Caco-2 (cell line): ENCODE results near the gene ITPRIPL2. TPM values are rescaled to one million over a fixed set of nuclear protein-coding genes. Genes with fewer than 3 reads are reported as not detected.

Experiments used
- BruUV-seq: library from RNA; stranded (reverse); fragments of 400-500 nt; replicated peaks from 2 replicates; lab custom pipeline; 2021; lab: Mats Ljungman, UMichigan
- CTCF ChIA-PET: fragments of 300-600 bp; sonication (Branson Sonifier 250); formaldehyde crosslinking; loops from one replicate; lab custom pipeline; 2022; ENCODE audit warnings: antibody characterized with exemption; lab: Charles Lee
- POLR2A ChIA-PET: fragments of 300-600 bp; sonication (Branson Sonifier 250); formaldehyde crosslinking; loops from one replicate; lab custom pipeline; 2022; ENCODE audit warnings: antibody characterized with exemption; lab: Charles Lee
- DNase-seq, 2 experiments: peaks; one replicate each; pipeline versions ENCODE4 v3.0.0 to v3.0.0-alpha.2; 2020 to 2022
- H3K27me3 ChIP-seq: replicated peaks from 2 replicates; pipeline ENCODE4 v1.6.0; 2011; ENCODE audit warnings: low read length; ENCODE audit not compliant: control insufficient read depth, insufficient read depth
- H3K36me3 ChIP-seq: 2 replicates; pipeline ENCODE4 v1.5.1; 2011; ENCODE audit warnings: low read length; ENCODE audit not compliant: control insufficient read depth, insufficient read depth
- H3K4me1 ChIP-seq: fragments of 250-450 bp; sonication (Bioruptor Pico); 2 replicates; pipeline ENCODE4 v1.5.1; 2020; ENCODE audit warnings: mild to moderate bottlenecking
- H3K4me3 ChIP-seq: 2 replicates; pipeline ENCODE4 v1.5.1; 2011; ENCODE audit warnings: low read depth, mild to moderate bottlenecking, control low read depth, low read length
- H3K9me3 ChIP-seq: fragments of 250-450 bp; sonication (Bioruptor Pico); 2 replicates; pipeline ENCODE4 v1.5.1; 2020; ENCODE audit warnings: mild to moderate bottlenecking, moderate library complexity
- H3K27ac Mint-ChIP-seq: one replicate; pipeline ENCODE4 v1.8.0; 2022; ENCODE audit warnings: mixed read lengths; ENCODE audit not compliant: unreplicated experiment
- H3K27me3 Mint-ChIP-seq: one replicate; pipeline ENCODE4 v1.8.0; 2022; ENCODE audit warnings: mixed read lengths; ENCODE audit not compliant: insufficient read depth, unreplicated experiment
- H3K36me3 Mint-ChIP-seq: one replicate; pipeline ENCODE4 v1.8.0; 2022; ENCODE audit warnings: mild to moderate bottlenecking, mixed read lengths; ENCODE audit not compliant: insufficient read depth, unreplicated experiment
- H3K4me1 Mint-ChIP-seq: one replicate; pipeline ENCODE4 v1.8.0; 2022; ENCODE audit warnings: low read depth, mixed read lengths; ENCODE audit not compliant: unreplicated experiment
- H3K4me3 Mint-ChIP-seq: one replicate; pipeline ENCODE4 v1.8.0; 2022; ENCODE audit warnings: mild to moderate bottlenecking, moderate library complexity, mixed read lengths; ENCODE audit not compliant: unreplicated experiment
- H3K9me3 Mint-ChIP-seq: one replicate; pipeline ENCODE4 v1.8.0; 2022; ENCODE audit warnings: mixed read lengths; ENCODE audit not compliant: unreplicated experiment
- CTCF ChIP-seq, 2 experiments: fragments of 200-600 bp in 1 of 2; IDR thresholded peaks; 1 replicate in 1 of 2; 2 replicates in 1 of 2; pipeline versions ENCODE4 v1.5.1 to v1.8.0; 2011 to 2022; ENCODE audit warnings: antibody characterized with exemption in 1 of 2, control low read depth in 1 of 2, inconsistent platforms in 1 of 2, low read depth in 1 of 2, low read length in 1 of 2, mild to moderate bottlenecking in 1 of 2, moderate library complexity in 1 of 2; ENCODE audit not compliant: insufficient read depth in 1 of 2, severe bottlenecking in 1 of 2, unreplicated experiment in 1 of 2
- intact Hi-C: fragments of 100-400 bp; cut with micrococcal nuclease; formaldehyde crosslinking; loops from one replicate; pipeline ENCODE4 v1.10.0; 2022; ENCODE audit not compliant: unreplicated experiment
- total RNA-seq: library from RNA; stranded (reverse); gene quantifications from 2 replicates; pipeline ENCODE4 v1.2.3, GENCODE V29; 2022

Gene ITPRIPL2
- total RNA-seq, 1 experiment from 2014 or later = 24.5 TPM

- POLR2A ChIA-PET = no interaction called here
- no peak for DNase-seq
- H3K4me3 Mint-ChIP-seq = no peak overlapping the region
- H3K4me1 Mint-ChIP-seq = peaks cover 11% of the 10 kb centered on the region
- Histone ChIP-seq H3K27me3 (no peaks in the 10 kb centered on the region), H3K36me3 (no peaks in the 10 kb centered on the region), H3K4me3 (no peak overlapping the region), H3K9me3 (no peaks in the 10 kb centered on the region), H3K4me1 (peaks cover 16% of the 10 kb centered on the region)
- TF ChIP-seq CTCF (IDR thresholded peaks at IDR 0.05; ENCODE audit: insufficient read depth in 1 of 2, low read depth in 1 of 2, low read length in 1 of 2, severe bottlenecking in 1 of 2, unreplicated experiment in 1 of 2) = no peak
- H3K27ac Mint-ChIP-seq = no peak overlapping the region
- CTCF ChIA-PET = no interaction called here
- H3K36me3 Mint-ChIP-seq = no peaks in the 10 kb centered on the region
- H3K27me3 Mint-ChIP-seq = no peaks in the 10 kb centered on the region
- no TSS peak for BruUV-seq
- intact Hi-C loops = loop anchor here (2.0 kb wide), 1 partner anchor 25 kb away; no protein-coding TSS in a partner anchor
- H3K9me3 Mint-ChIP-seq = no peaks in the 10 kb centered on the region
Observed at GRCh38 chr16:19139436-19140091, 25.8 kb downstream of the ITPRIPL2 start.

- no TSS peak for BruUV-seq
- no peak for TF ChIP-seq CTCF (IDR thresholded peaks at IDR 0.05; ENCODE audit: insufficient read depth in 1 of 2, low read depth in 1 of 2, low read length in 1 of 2, severe bottlenecking in 1 of 2, unreplicated experiment in 1 of 2)
- Histone ChIP-seq H3K9me3 (no peaks in the 10 kb centered on the region), H3K36me3 (no peaks in the 10 kb centered on the region), H3K4me1 (peaks cover 14% of the 10 kb centered on the region), H3K27me3 (no peaks in the 10 kb centered on the region), H3K4me3 (no peak overlapping the region)
- intact Hi-C loops = no loop called here
- no peak for DNase-seq
- peaks cover 11% of the 10 kb centered on the region for H3K4me1 Mint-ChIP-seq
- H3K27me3 Mint-ChIP-seq = peaks cover 3% of the 10 kb centered on the region
- CTCF ChIA-PET = no interaction called here
- no peaks in the 10 kb centered on the region for H3K9me3 Mint-ChIP-seq
- no peak overlapping the region for H3K4me3 Mint-ChIP-seq
- POLR2A ChIA-PET = no interaction called here
- no peak overlapping the region for H3K27ac Mint-ChIP-seq
- no peaks in the 10 kb centered on the region for H3K36me3 Mint-ChIP-seq
Observed at GRCh38 chr16:19140396-19140795, 26.6 kb downstream of the ITPRIPL2 start.

- no peaks in the 10 kb centered on the region; the same call in 1 of the 2 replicates for H3K9me3 ChIP-seq
- no peaks in the 10 kb centered on the region for H3K36me3 ChIP-seq
- TF ChIP-seq CTCF (IDR thresholded peaks at IDR 0.05; ENCODE audit: insufficient read depth in 1 of 2, low read depth in 1 of 2, low read length in 1 of 2, severe bottlenecking in 1 of 2, unreplicated experiment in 1 of 2) = no peak
- no TSS peak for BruUV-seq
- Mint-ChIP-seq H3K4me1 (no peaks in the 10 kb centered on the region), H3K36me3 (no peaks in the 10 kb centered on the region), H3K27ac (no peak overlapping the region), H3K9me3 (peaks cover 3% of the 10 kb centered on the region), H3K27me3 (peaks cover 3% of the 10 kb centered on the region), H3K4me3 (no peak overlapping the region)
- ChIA-PET POLR2A (no interaction called here), CTCF (no interaction called here)
- intact Hi-C loops = no loop called here
- no peak for DNase-seq
- H3K4me3 ChIP-seq = no peak overlapping the region
- H3K27me3 ChIP-seq = no peaks in the 10 kb centered on the region
- no peaks in the 10 kb centered on the region for H3K4me1 ChIP-seq
Observed at GRCh38 chr16:19142939-19143598, 29.3 kb downstream of the ITPRIPL2 start.
